GM20000 (cell line): ENCODE results near the gene CERS4.
"Not testable (repeated sequence)": the region's sequence is repeated elsewhere in the genome, so short reads cannot be mapped to it uniquely, and the experiment has no call there.

ENCODE experiments used
- DNase-seq: peaks from one replicate; pipeline ENCODE4 v3.0.0; 2012; ENCODE audit warnings: low spot score
- TF ChIP-seq, protein P1 (sequence below): IDR thresholded peaks from 2 replicates; pipeline ENCODE4 v1.5.1; 2012; ENCODE audit warnings: mild to moderate bottlenecking, control low read depth; ENCODE audit errors: extremely low read depth, missing control alignments

Gene CERS4

GRCh38 chr19:8262431-8262830 is 53.3 kb downstream of the CERS4 start:
- no peak for DNase-seq
- TF ChIP-seq, protein P1, sequence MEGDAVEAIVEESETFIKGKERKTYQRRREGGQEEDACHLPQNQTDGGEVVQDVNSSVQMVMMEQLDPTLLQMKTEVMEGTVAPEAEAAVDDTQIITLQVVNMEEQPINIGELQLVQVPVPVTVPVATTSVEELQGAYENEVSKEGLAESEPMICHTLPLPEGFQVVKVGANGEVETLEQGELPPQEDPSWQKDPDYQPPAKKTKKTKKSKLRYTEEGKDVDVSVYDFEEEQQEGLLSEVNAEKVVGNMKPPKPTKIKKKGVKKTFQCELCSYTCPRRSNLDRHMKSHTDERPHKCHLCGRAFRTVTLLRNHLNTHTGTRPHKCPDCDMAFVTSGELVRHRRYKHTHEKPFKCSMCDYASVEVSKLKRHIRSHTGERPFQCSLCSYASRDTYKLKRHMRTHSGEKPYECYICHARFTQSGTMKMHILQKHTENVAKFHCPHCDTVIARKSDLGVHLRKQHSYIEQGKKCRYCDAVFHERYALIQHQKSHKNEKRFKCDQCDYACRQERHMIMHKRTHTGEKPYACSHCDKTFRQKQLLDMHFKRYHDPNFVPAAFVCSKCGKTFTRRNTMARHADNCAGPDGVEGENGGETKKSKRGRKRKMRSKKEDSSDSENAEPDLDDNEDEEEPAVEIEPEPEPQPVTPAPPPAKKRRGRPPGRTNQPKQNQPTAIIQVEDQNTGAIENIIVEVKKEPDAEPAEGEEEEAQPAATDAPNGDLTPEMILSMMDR = no peak

DNA sequence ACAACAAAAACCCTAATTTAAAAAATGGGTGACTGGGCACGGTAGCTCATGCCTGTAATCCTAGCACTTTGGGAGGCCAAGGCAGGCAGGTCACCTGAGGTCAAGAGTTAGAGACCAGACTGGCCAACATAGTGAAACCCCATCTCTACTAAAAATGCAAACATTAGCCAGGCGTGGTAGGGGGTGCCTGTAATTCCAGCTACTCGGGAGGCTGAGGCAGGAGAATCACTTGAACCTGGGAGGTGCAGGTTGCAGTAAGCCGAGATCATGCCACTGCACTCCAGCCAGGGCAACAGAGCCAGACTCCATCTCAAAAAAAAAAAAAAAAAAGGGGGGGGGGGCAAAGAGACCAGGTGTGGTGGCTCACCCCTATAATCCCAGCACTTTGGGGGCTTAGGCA is 55.1 kb downstream of the CERS4 start:
- not testable (repeated sequence) for DNase-seq

GRCh38 chr19:8265872-8266271 is 56.7 kb downstream of the CERS4 start:
- no peak for DNase-seq
- TF ChIP-seq, protein P1 = no peak

- TF ChIP-seq, protein P1 = no peak
- DNase-seq = no peak
These were observed 60.6 kb downstream of the CERS4 start for GRCh38 chr19:8269724-8270123.

DNA sequence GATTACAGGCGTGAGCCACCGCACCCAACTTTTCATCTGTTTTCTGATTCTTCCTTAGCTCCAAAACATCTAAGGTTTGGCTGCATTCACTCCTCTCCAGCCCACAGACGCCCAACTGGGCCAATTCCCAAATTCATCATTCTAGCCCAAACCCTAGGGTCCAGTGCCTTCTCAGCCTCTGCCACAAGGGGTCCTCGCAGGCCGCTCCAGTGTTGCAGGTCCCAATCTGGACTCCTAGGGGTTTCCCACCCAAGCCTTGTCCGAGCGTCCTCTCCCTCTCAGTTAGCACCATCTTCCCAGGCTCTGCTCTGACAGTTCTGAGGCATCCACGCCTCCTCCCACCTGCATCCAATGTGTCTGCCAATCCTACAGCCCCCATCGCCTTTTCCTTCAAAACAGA is 67.3 kb downstream of the CERS4 start:
- DNase-seq = not testable (repeated sequence)

- DNase-seq = not testable (repeated sequence)
These were observed 82.2 kb downstream of the CERS4 start for GRCh38 chr19:8291337-8291736.

DNA sequence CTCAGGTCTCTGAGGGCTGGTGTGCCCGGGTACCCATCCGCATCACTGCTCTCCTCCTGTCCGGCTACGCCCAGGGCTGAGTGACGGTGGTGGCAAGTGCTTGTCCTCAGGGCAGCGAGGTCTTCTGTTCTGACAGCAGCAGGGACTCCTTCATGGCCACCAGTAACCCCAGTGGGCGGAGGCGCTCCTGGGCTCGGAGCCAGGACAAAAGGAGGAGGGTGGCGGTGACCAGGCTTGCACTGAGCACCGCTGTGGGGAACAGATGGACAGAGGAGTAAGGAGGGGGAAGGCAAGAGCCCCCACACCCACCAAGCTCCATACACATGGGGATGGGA is 93.2 kb downstream of the CERS4 start:
- no peak for DNase-seq
- TF ChIP-seq, protein P1 = no peak

DNA sequence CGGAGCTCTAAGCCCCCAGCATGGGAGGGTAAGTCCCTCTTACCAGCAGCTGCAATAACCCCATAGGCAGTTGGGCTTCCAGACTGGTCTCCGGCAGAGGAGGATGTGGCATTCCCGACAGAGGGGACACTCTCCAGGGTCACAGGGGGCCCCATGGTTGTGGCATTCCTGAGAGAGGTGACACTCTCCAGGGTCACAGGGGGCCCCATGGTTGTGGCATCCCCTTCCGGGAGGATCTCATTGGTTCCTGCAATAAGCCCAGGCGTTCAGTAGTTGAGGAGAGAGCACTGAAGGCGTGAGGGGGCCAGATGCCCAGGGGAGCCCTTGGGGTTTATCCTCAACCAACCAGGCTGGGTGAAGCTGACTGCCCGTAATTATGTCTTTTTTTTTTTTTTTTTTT is 93.6 kb downstream of the CERS4 start:
- no peak for DNase-seq
- TF ChIP-seq, protein P1 = no peak

DNA sequence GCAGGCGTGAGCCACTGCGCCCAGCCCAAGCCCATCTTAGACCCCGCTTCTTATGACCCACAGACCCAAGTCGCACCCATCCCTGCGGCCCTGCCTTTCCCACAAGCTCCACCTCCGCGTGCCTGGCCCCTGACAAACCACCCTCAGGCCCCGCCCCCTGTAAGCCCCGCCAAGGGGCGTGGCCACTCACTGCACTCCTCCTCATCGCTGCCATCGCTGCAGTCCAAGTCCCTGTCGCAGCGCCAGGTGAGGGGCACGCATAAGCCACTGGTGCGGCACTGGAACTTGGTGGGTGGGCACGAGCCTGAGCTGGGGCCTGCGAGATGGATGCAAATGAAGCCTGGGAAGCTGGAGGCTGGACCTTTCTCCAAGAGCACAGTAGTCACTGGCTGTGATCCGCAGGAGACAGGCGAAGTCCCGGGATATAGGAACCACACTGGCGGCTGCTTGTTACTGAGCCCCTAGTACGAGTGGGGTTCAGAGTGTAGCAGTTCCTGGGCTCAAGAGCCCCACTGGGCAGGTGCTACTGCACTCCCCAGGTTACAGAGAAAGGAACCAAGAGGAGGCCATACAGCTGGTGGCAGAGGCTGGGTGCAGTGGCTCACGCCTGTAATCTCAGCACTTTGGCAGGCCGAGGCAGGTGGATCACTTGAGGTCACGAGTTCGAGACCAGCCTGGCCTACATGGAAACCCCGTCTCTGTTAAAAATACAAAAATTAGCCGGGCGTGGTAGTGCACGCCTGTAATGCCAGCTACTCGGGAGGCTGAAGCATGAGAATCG is 95.9 kb downstream of the CERS4 start:
- DNase-seq = no peak
- TF ChIP-seq, protein P1 = no peak
